A549 (cell line): Measurements from ENCODE around the gene METTL23. TPM values are rescaled to one million over a fixed set of nuclear protein-coding genes. Genes with fewer than 3 reads are reported as not detected.

Experiments used
- ATAC-seq, 2 experiments: fragments of 200-7000 bp in 1 of 2; fragments of >200 bp in 1 of 2; cut with Nextera tagmentation in 1 of 2; cut with Tn5 transposase in 1 of 2; 3 replicates each; pipeline versions ENCODE4 v1.8.0 to v1.9.1; 2018 to 2020; ENCODE audit warnings: mild to moderate bottlenecking in 1 of 2, moderate library complexity in 1 of 2
- CTCF ChIA-PET: fragments of 300-600 bp; sonication (Branson Sonifier 250); formaldehyde crosslinking; extraction: SDS; loops from one replicate; lab custom pipeline; 2021; ENCODE audit warnings: antibody characterized with exemption, inconsistent platforms; lab: Yijun Ruan, JAX
- POLR2A ChIA-PET: fragments of 350-600 bp; formaldehyde crosslinking; extraction: SDS; loops from one replicate; lab custom pipeline; 2021; ENCODE audit warnings: antibody characterized with exemption, inconsistent platforms; lab: Yijun Ruan, JAX
- DNase-seq, 2 experiments: peaks; one replicate each; pipeline versions ENCODE4 v3.0.0 to v3.0.0-alpha.2; 2011 to 2016; ENCODE audit warnings: low read depth in 1 of 2, low spot score in 1 of 2
- FAIRE-seq: peaks from 2 replicates; lab custom pipeline; 2011; peaks lifted over from hg19 to GRCh38; lab: Jason Lieb, UNC
- H3K27ac ChIP-seq, 2 experiments: fragments of >200 bp; sonication (Bioruptor Twin); formaldehyde crosslinking; 3 replicates each; pipeline ENCODE4 v1.5.1; 2016 to 2017
- H3K4me1 ChIP-seq: fragments of >200 bp; sonication (Bioruptor Twin); formaldehyde crosslinking; 3 replicates; pipeline ENCODE4 v1.6.1; 2016
- H3K4me2 ChIP-seq: fragments of >200 bp; sonication (Bioruptor Twin); formaldehyde crosslinking; 3 replicates; pipeline ENCODE4 v1.6.1; 2016
- H3K4me3 ChIP-seq: fragments of >200 bp; sonication (Bioruptor Twin); formaldehyde crosslinking; 3 replicates; pipeline ENCODE4 v1.5.1; 2016
- H3K9me3 ChIP-seq: fragments of >200 bp; sonication (Bioruptor Twin); formaldehyde crosslinking; 3 replicates; pipeline ENCODE4 v1.6.1; 2016
- BHLHE40 ChIP-seq: IDR thresholded peaks from 2 replicates; pipeline ENCODE4 v1.6.1; 2012; ENCODE audit warnings: low read depth, low read length, inconsistent platforms
- CBX8 ChIP-seq: fragments of 200-600 bp; sonication (generic); IDR thresholded peaks from 2 replicates; pipeline ENCODE4 v1.6.1; 2016
- CEBPB ChIP-seq, 2 experiments: fragments of >200 bp in 1 of 2; sonication (Bioruptor Twin) in 1 of 2; formaldehyde crosslinking in 1 of 2; IDR thresholded peaks; 2 replicates each; pipeline ENCODE4 v1.6.1; 2012 to 2016
- CHD2 ChIP-seq: fragments of 150-350 bp; IDR thresholded peaks from 2 replicates; pipeline ENCODE4 v1.6.1; 2014; ENCODE audit warnings: low read length; ENCODE audit not compliant: partially characterized antibody
- CHD4 ChIP-seq: fragments of 200-600 bp; sonication (generic); IDR thresholded peaks from 2 replicates; pipeline ENCODE4 v1.6.1; 2016; ENCODE audit warnings: antibody characterized with exemption, mild to moderate bottlenecking, borderline replicate concordance
- EHF ChIP-seq: fragments of 250-450 bp; sonication (Bioruptor Pico); IDR thresholded peaks from 2 replicates; pipeline ENCODE4 v1.5.0; 2020; ENCODE audit warnings: mild to moderate bottlenecking
- EHMT2 ChIP-seq: fragments of 200-600 bp; sonication (generic); IDR thresholded peaks from 2 replicates; pipeline ENCODE4 v1.6.1; 2016; ENCODE audit warnings: antibody characterized with exemption, low read depth, mild to moderate bottlenecking, moderate library complexity
- ESRRA ChIP-seq: fragments of 150-350 bp; IDR thresholded peaks from 2 replicates; pipeline ENCODE4 v1.6.1; 2014; ENCODE audit warnings: mild to moderate bottlenecking, low read length, borderline replicate concordance
- FOSL2 ChIP-seq, 2 experiments: fragments of 450-650 bp in 1 of 2; fragments of >200 bp in 1 of 2; sonication (Bioruptor Twin) in 1 of 2; formaldehyde crosslinking; IDR thresholded peaks; 2 replicates each; pipeline versions ENCODE4 v1.5.0 to v1.6.1; 2016 to 2020; ENCODE audit warnings: mild to moderate bottlenecking in 1 of 2, moderate library complexity in 1 of 2
- HDAC2 ChIP-seq: fragments of 200-600 bp; sonication (generic); IDR thresholded peaks from 2 replicates; pipeline ENCODE4 v1.6.1; 2016
- HEYL ChIP-seq: fragments of 250-450 bp; sonication (Bioruptor Pico); IDR thresholded peaks from 2 replicates; pipeline ENCODE4 v1.8.0; 2021; ENCODE audit warnings: mild to moderate bottlenecking, moderate library complexity
- HOXA7 ChIP-seq: fragments of 250-450 bp; sonication (Bioruptor Pico); IDR thresholded peaks from 2 replicates; pipeline ENCODE4 v1.5.0; 2020; ENCODE audit warnings: mild to moderate bottlenecking, moderate library complexity
- HOXB13 ChIP-seq: fragments of 250-450 bp; sonication (Bioruptor Pico); IDR thresholded peaks from 2 replicates; pipeline ENCODE4 v1.5.0; 2020; ENCODE audit warnings: low read depth, mild to moderate bottlenecking, moderate library complexity
- JUNB ChIP-seq: fragments of >200 bp; sonication (Bioruptor Twin); formaldehyde crosslinking; IDR thresholded peaks from 2 replicates; pipeline ENCODE4 v1.6.1; 2016
- KDM1A ChIP-seq: fragments of 200-600 bp; sonication (generic); IDR thresholded peaks from 2 replicates; pipeline ENCODE4 v1.6.1; 2016; ENCODE audit warnings: low read depth, mild to moderate bottlenecking
- MAFK ChIP-seq: fragments of 450-650 bp; IDR thresholded peaks from 2 replicates; pipeline ENCODE4 v1.6.1; 2014; ENCODE audit not compliant: partially characterized antibody
- MAZ ChIP-seq: fragments of 150-350 bp; IDR thresholded peaks from 2 replicates; pipeline ENCODE4 v1.6.1; 2014; ENCODE audit warnings: antibody characterized with exemption, low read depth, low read length, borderline replicate concordance
- MYC ChIP-seq: IDR thresholded peaks from 2 replicates; pipeline ENCODE4 v1.6.1; 2012; ENCODE audit warnings: mild to moderate bottlenecking, inconsistent platforms, low read length, improper control_type of control experiment, borderline replicate concordance
- NFE2L2 ChIP-seq: fragments of 150-350 bp; conservative IDR thresholded peaks from 2 replicates; pipeline ENCODE4 v1.6.1; 2014; ENCODE audit warnings: low read length
- NR3C1 ChIP-seq: fragments of >200 bp; sonication (Bioruptor Twin); formaldehyde crosslinking; IDR thresholded peaks from 3 replicates; pipeline ENCODE4 v1.6.1; 2017
- PHF8 ChIP-seq: fragments of 200-600 bp; sonication (generic); IDR thresholded peaks from 2 replicates; pipeline ENCODE4 v1.6.1; 2016; ENCODE audit warnings: low read depth, mild to moderate bottlenecking, antibody characterized with exemption, moderate library complexity, borderline replicate concordance
- POLR2A ChIP-seq: IDR thresholded peaks from 2 replicates; pipeline ENCODE4 v1.6.1; 2012; ENCODE audit warnings: mild to moderate bottlenecking, low read length
- POLR2AphosphoS2 ChIP-seq: conservative IDR thresholded peaks from 2 replicates; pipeline ENCODE4 v1.6.1; 2012; ENCODE audit warnings: low read length, improper control_type of control experiment, inconsistent platforms
- RAD21 ChIP-seq, 2 experiments: fragments of >200 bp in 1 of 2; sonication (Bioruptor Twin) in 1 of 2; formaldehyde crosslinking in 1 of 2; IDR thresholded peaks in 1 of 2; conservative IDR thresholded peaks in 1 of 2; 2 replicates in 1 of 2; 3 replicates in 1 of 2; pipeline ENCODE4 v1.6.1; 2012 to 2018; ENCODE audit warnings: inconsistent platforms in 1 of 2
- RCOR1 ChIP-seq: fragments of 150-350 bp; IDR thresholded peaks from 2 replicates; pipeline ENCODE4 v1.6.1; 2014; ENCODE audit warnings: antibody characterized with exemption, low read length, low read depth
- RFX5 ChIP-seq: fragments of 450-650 bp; IDR thresholded peaks from 2 replicates; pipeline ENCODE4 v1.7.1; 2014; ENCODE audit warnings: antibody characterized with exemption, mild to moderate bottlenecking, moderate library complexity
- RNF2 ChIP-seq: fragments of 200-600 bp; sonication (generic); IDR thresholded peaks from 2 replicates; pipeline ENCODE4 v1.6.1; 2016; ENCODE audit warnings: low read depth, mild to moderate bottlenecking, antibody characterized with exemption, moderate library complexity, borderline replicate concordance
- TFCP2L1 ChIP-seq: fragments of 250-450 bp; sonication (Bioruptor Pico); IDR thresholded peaks from 2 replicates; pipeline ENCODE4 v1.5.0; 2021; ENCODE audit warnings: mild to moderate bottlenecking
- TP53 ChIP-seq: fragments of 250-450 bp; sonication (Bioruptor Pico); IDR thresholded peaks from 2 replicates; pipeline ENCODE4 v1.5.0; 2021; ENCODE audit warnings: mild to moderate bottlenecking, moderate library complexity
- ZNF302 ChIP-seq: fragments of 250-450 bp; sonication (Bioruptor Pico); IDR thresholded peaks from 2 replicates; pipeline ENCODE4 v1.9.0; 2021; ENCODE audit warnings: inconsistent platforms, mild to moderate bottlenecking, moderate library complexity
- WGBS: methylation state at CpG from one replicate; pipeline ENCODE4 v1.1.6; 2017; ENCODE audit errors: missing lambda C conversion rate; 5-methylcytosine and 5-hydroxymethylcytosine counted together
- polyA plus RNA-seq, 4 experiments: library from polyadenylated mRNA; depleted of rRNA in 3 of 4; stranded (reverse); fragments of >200 nt; fragmentation: RNase III in 1 of 4; extraction: RNeasy Plus Mini Kit Qiagen cat#74134 plus additional on column Dnase treatment in 1 of 4; gene quantifications; 2 replicates in 3 of 4; 3 replicates in 1 of 4; pipeline ENCODE4 v1.2.3, GENCODE V29; 2011 to 2017
- TF ChIP-seq, protein P1 (sequence below): fragments of >200 bp; sonication (Bioruptor Twin); formaldehyde crosslinking; IDR thresholded peaks from 3 replicates; pipeline ENCODE4 v1.6.1; 2016
- TF ChIP-seq, protein P2 (sequence below): IDR thresholded peaks from 2 replicates; pipeline ENCODE4 v1.6.1; 2012; ENCODE audit warnings: low read depth, borderline replicate concordance
- TF ChIP-seq, protein P3 (sequence below): fragments of 250-450 bp; sonication (Bioruptor Pico); IDR thresholded peaks from 2 replicates; pipeline ENCODE4 v1.5.0; 2020; ENCODE audit warnings: low read depth, mild to moderate bottlenecking, moderate library complexity
- TF ChIP-seq, protein P4 (sequence below): IDR thresholded peaks from 2 replicates; pipeline ENCODE4 v1.6.1; 2012
- TF ChIP-seq, protein P5 (sequence below): fragments of >200 bp; sonication (Bioruptor Twin); formaldehyde crosslinking; IDR thresholded peaks from 3 replicates; pipeline ENCODE4 v1.5.1; 2016

METTL23 gene
- polyA plus RNA-seq, 2 of the 4 experiments (the other 2 are of a cell fraction) = 64.9 to 120 TPM

DNA sequence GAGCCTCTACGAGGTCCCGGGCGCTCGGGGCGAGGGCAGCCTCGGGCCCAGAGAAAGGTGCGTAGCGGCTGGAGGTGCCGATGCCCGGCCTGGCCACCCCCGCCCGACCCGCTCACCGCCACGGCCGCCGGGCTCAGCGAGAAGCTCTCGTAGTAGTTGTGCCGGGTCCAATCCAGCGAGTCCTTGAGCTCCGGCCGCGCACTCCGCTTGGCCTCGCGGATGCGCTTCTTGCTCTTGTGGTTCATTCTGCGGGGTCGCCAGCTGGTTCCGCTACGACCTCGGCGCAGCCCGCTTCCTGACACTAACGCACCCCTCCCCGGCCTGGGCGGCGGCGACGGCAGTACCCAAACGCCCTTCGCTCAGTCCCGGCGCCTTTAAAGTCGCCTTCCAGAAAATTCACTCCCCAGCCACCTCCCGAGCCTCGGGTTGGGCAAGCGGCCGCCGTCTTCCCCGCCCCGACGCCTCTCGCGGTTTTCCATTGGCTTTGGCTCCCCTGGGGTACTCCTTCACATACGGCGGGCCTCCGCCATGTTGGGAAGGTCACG is 336 bp upstream of the METTL23 start, which contains the start of gene JMJD6:
Gene JMJD6 (minus strand): TSS at position 376 of the 545 bp plus-strand sequence. CDS start 131 bp downstream, at position 245.
- DNase-seq (peak; percentile 98 to 99), FAIRE-seq (no peak), ATAC-seq (peak; percentile 84 to 91)
- Histone ChIP-seq H3K4me1 (peaks cover 17% of the 10 kb centered on the region), H3K27ac (peak within 1 kb of the TSS; percentile 93 to 99), H3K9me3 (no peaks in the 10 kb centered on the region), H3K4me3 (peak within 1 kb of the TSS; percentile 97), H3K4me2 (peak within 1 kb of the TSS; percentile 90)
- CTCF ChIA-PET = interaction anchor here (0.6 to 26.0 kb wide), 8 partner anchors 9 to 342 kb away, joined by 3 to 456 read pairs (median 4); partner anchors contain the start of gene MXRA7
- POLR2A ChIA-PET = interaction anchor here (0.6 to 3.8 kb wide), 6 partner anchors 10 to 314 kb away, joined by 3 to 12 read pairs (median 6); partner anchors contain the start of genes MFSD11, MXRA7 and SRSF2
- under 1% methylated on average over 32 of the region's 60 CpGs for WGBS
- peak; percentile 62 for TF ChIP-seq PHF8
- no peak for TF ChIP-seq ESRRA
- TF ChIP-seq, protein P1, sequence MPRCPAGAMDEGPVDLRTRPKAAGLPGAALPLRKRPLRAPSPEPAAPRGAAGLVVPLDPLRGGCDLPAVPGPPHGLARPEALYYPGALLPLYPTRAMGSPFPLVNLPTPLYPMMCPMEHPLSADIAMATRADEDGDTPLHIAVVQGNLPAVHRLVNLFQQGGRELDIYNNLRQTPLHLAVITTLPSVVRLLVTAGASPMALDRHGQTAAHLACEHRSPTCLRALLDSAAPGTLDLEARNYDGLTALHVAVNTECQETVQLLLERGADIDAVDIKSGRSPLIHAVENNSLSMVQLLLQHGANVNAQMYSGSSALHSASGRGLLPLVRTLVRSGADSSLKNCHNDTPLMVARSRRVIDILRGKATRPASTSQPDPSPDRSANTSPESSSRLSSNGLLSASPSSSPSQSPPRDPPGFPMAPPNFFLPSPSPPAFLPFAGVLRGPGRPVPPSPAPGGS = 0 out of 3 replicates have a peak, but pooled peaks have one; percentile 18
- no peak for TF ChIP-seq EHMT2
- TF ChIP-seq HOXB13 (CRISPR knock-in tag) = no peak
- no peak for TF ChIP-seq NR3C1
- TF ChIP-seq TFCP2L1 (CRISPR knock-in tag) = 0 out of 2 replicates have a peak, but pooled peaks have one; percentile 13
- no peak for TF ChIP-seq RNF2
- TF ChIP-seq FOSL2 (IDR thresholded peaks at IDR 0.05) = no peak
- no peak for TF ChIP-seq FOSL2 (CRISPR knock-in tag; IDR thresholded peaks at IDR 0.05)
- TF ChIP-seq POLR2A = peak; percentile 90
- TF ChIP-seq, protein P2, sequence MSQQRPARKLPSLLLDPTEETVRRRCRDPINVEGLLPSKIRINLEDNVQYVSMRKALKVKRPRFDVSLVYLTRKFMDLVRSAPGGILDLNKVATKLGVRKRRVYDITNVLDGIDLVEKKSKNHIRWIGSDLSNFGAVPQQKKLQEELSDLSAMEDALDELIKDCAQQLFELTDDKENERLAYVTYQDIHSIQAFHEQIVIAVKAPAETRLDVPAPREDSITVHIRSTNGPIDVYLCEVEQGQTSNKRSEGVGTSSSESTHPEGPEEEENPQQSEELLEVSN = no peak
- TF ChIP-seq, protein P3, sequence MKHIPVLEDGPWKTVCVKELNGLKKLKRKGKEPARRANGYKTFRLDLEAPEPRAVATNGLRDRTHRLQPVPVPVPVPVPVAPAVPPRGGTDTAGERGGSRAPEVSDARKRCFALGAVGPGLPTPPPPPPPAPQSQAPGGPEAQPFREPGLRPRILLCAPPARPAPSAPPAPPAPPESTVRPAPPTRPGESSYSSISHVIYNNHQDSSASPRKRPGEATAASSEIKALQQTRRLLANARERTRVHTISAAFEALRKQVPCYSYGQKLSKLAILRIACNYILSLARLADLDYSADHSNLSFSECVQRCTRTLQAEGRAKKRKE (CRISPR knock-in tag) = no peak
- TF ChIP-seq CEBPB (IDR thresholded peaks at IDR 0.05) = peak in 1 of 2 experiments; percentile 65; a peak in 1 of 4 replicates
- TF ChIP-seq HDAC2 = no peak
- TF ChIP-seq POLR2AphosphoS2 = no peak
- no peak for TF ChIP-seq MAFK
- TF ChIP-seq EHF (CRISPR knock-in tag) = no peak
- TF ChIP-seq HOXA7 (CRISPR knock-in tag) = no peak
- peak; percentile 69 for TF ChIP-seq CHD2
- TF ChIP-seq, protein P4, sequence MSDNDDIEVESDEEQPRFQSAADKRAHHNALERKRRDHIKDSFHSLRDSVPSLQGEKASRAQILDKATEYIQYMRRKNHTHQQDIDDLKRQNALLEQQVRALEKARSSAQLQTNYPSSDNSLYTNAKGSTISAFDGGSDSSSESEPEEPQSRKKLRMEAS = no peak; the same call in 1 of the 2 replicates
- peak; percentile 4; the same call in 1 of the 2 replicates for TF ChIP-seq MAZ
- no peak for TF ChIP-seq HEYL (CRISPR knock-in tag)
- TF ChIP-seq JUNB = no peak
- TF ChIP-seq, protein P5, sequence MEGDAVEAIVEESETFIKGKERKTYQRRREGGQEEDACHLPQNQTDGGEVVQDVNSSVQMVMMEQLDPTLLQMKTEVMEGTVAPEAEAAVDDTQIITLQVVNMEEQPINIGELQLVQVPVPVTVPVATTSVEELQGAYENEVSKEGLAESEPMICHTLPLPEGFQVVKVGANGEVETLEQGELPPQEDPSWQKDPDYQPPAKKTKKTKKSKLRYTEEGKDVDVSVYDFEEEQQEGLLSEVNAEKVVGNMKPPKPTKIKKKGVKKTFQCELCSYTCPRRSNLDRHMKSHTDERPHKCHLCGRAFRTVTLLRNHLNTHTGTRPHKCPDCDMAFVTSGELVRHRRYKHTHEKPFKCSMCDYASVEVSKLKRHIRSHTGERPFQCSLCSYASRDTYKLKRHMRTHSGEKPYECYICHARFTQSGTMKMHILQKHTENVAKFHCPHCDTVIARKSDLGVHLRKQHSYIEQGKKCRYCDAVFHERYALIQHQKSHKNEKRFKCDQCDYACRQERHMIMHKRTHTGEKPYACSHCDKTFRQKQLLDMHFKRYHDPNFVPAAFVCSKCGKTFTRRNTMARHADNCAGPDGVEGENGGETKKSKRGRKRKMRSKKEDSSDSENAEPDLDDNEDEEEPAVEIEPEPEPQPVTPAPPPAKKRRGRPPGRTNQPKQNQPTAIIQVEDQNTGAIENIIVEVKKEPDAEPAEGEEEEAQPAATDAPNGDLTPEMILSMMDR = no peak
- no peak for TF ChIP-seq RFX5
- TF ChIP-seq TP53 (CRISPR knock-in tag) = no peak
- TF ChIP-seq MYC = no peak
- no peak for TF ChIP-seq RCOR1
- no peak for TF ChIP-seq CHD4
- no peak for TF ChIP-seq RAD21 (conservative IDR thresholded peaks at IDR 0.05 in 1 of 2, IDR thresholded peaks at IDR 0.05 in 1 of 2)
- TF ChIP-seq BHLHE40 = no peak
- no peak for TF ChIP-seq ZNF302 (CRISPR knock-in tag)
- no peak for TF ChIP-seq CBX8
- no peak for TF ChIP-seq KDM1A
- TF ChIP-seq NFE2L2 = no peak
